ENCODE measurements around the gene VCL. TPM values are rescaled to one million over a fixed set of nuclear protein-coding genes. Genes with fewer than 3 reads are reported as not detected.

The VCL gene
- total and polyA plus RNA-seq, 2 of the 8 experiments (the other 6 are each of a cell fraction or from before 2014, with no cell fraction given): 119 to 377 TPM

DNA sequence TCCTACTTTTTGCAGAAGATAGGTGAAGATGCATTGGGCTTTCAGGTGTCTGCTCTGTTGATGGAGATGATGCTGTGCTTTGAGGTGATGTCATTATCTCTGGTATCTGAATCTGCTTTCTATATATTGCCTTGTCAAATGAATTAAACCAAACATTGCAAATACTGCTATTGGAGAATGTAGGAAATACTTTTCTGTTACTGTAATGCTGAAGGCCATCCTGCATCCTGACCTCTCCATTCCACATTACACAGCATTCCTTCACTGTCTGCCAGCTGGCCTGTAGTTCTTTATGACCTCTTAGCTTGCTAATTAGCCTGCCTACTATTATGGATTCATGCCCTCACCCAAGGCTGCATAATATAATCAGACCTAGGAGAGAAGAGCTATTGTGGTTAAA lies 73.2 kb downstream of the VCL start:
- no peak overlapping the region for H3K4me3 ChIP-seq (ENCODE audit: extremely low read depth in 1 of 4, insufficient read depth in 2 of 4, low read depth in 3 of 4, low read length in 4 of 4)
- H4K20me1 ChIP-seq (replicated peaks in 1 of 2; ENCODE audit: control insufficient read depth in 1 of 2, insufficient read depth in 2 of 2, low read length in 2 of 2): no peaks in the 10 kb centered on the region
- ChIA-PET CTCF (ENCODE audit: partially characterized antibody) (interaction anchor here (1.3 to 1.4 kb wide), 2 partner anchors 10 to 204 kb away, joined by 3 read pairs; no protein-coding TSS in a partner anchor), POLR2A (ENCODE audit: partially characterized antibody) (interaction anchor here (1.3 kb wide), 1 partner anchor 72 kb away, joined by 3 read pairs; no protein-coding TSS in a partner anchor)
- H2BK15ac ChIP-seq (ENCODE audit: low read length): no peak overlapping the region
- H3K9me3 ChIP-seq (ENCODE audit: insufficient read depth in 2 of 2, low read depth in 1 of 2, low read length in 1 of 2): no peaks in the 10 kb centered on the region
- no peak overlapping the region for H3K18ac ChIP-seq (ENCODE audit: extremely low read depth, low read length)
- H3K27me3 ChIP-seq (replicated peaks in 1 of 4; ENCODE audit: control insufficient read depth in 3 of 4, extremely low read depth in 1 of 4, insufficient read depth in 3 of 4, low read length in 3 of 4): no peaks in the 10 kb centered on the region
- no peak overlapping the region for H2AFZ ChIP-seq (ENCODE audit: low read length)
- no peaks in the 10 kb centered on the region for H3K23me2 ChIP-seq (ENCODE audit: low read depth, low read length)
- no peak overlapping the region for H4K8ac ChIP-seq (ENCODE audit: extremely low read depth, insufficient read depth, low read length)
- no peak overlapping the region for H4K5ac ChIP-seq (ENCODE audit: insufficient read length, low read depth, low read length)
- H3K79me2 ChIP-seq (ENCODE audit: control insufficient read depth in 1 of 2, insufficient read depth in 2 of 2, low read length in 2 of 2): peaks cover 0 to 49% of the 10 kb centered on the region in 2 experiments; a peak in 2 of 4 replicates
- H3K36me3 ChIP-seq (ENCODE audit: control insufficient read depth in 2 of 4, insufficient read depth in 4 of 4, low read length in 3 of 4): peaks cover 2 to 47% (median 19%) of the 10 kb centered on the region in 4 experiments
- H3K56ac ChIP-seq (replicated peaks; ENCODE audit: insufficient read length, low read depth, low read length): no peak overlapping the region
- DNase-seq (ENCODE audit: low read depth in 1 of 2, low spot score in 2 of 2) (no peak), FAIRE-seq (no peak)
- H2AK5ac ChIP-seq (ENCODE audit: low read depth, low read length): no peak overlapping the region
- H4K91ac ChIP-seq (replicated peaks; ENCODE audit: insufficient read length, low read length): no peak overlapping the region
- H3K4me2 ChIP-seq (ENCODE audit: insufficient read depth in 1 of 2, low read depth in 2 of 2, low read length in 2 of 2): no peak overlapping the region
- H3K79me1 ChIP-seq (ENCODE audit: low read depth, low read length): no peaks in the 10 kb centered on the region; the same call in 1 of the 2 replicates
- no peak overlapping the region for H3K14ac ChIP-seq (ENCODE audit: insufficient read length)
- H3K23ac ChIP-seq (ENCODE audit: insufficient read length): no peak overlapping the region
- peaks cover 0 to 3% (median 0%) of the 10 kb centered on the region in 4 experiments; a peak in 2 of 7 replicates for H3K4me1 ChIP-seq (replicated peaks in 1 of 4; ENCODE audit: control insufficient read depth in 3 of 4, insufficient read depth in 4 of 4, low read length in 3 of 4)
- no peak overlapping the region for H3K9ac ChIP-seq (replicated peaks in 1 of 4; ENCODE audit: extremely low read depth in 1 of 4, low read depth in 3 of 4, low read length in 3 of 4)
- H2BK20ac ChIP-seq (ENCODE audit: low read length): no peak overlapping the region
- H3K27ac ChIP-seq (ENCODE audit: low read depth, low read length): no peak overlapping the region
- no peak overlapping the region for H3K4ac ChIP-seq (replicated peaks; ENCODE audit: insufficient read length, low read depth, low read length)
- no peak overlapping the region for H2BK120ac ChIP-seq (replicated peaks; ENCODE audit: low read depth, low read length)
- H2BK5ac ChIP-seq (ENCODE audit: low read depth, low read length): no peak overlapping the region
- no peak overlapping the region for H2BK12ac ChIP-seq (ENCODE audit: low read depth, low read length)
- no peak for TF ChIP-seq GABPA (IDR thresholded peaks at IDR 0.05; ENCODE audit: borderline replicate concordance, insufficient read depth, low read length)
- TF ChIP-seq SP4 (IDR thresholded peaks at IDR 0.05; ENCODE audit: low read length): no peak
- TF ChIP-seq CREB1 (IDR thresholded peaks at IDR 0.05): no peak
- TF ChIP-seq CBX8 (IDR thresholded peaks at IDR 0.05; ENCODE audit: borderline replicate concordance, low read depth, low read length): no peak
- no peak for TF ChIP-seq TEAD4 (IDR thresholded peaks at IDR 0.05; ENCODE audit: low read depth, low read length)
- TF ChIP-seq EZH2 (IDR thresholded peaks at IDR 0.05; ENCODE audit: low read depth, low read length, severe bottlenecking): no peak
- TF ChIP-seq CTBP2 (IDR thresholded peaks at IDR 0.05; ENCODE audit: borderline replicate concordance, insufficient read depth, insufficient read length, low read length): no peak
- TF ChIP-seq, protein P1, sequence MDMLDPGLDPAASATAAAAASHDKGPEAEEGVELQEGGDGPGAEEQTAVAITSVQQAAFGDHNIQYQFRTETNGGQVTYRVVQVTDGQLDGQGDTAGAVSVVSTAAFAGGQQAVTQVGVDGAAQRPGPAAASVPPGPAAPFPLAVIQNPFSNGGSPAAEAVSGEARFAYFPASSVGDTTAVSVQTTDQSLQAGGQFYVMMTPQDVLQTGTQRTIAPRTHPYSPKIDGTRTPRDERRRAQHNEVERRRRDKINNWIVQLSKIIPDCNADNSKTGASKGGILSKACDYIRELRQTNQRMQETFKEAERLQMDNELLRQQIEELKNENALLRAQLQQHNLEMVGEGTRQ (IDR thresholded peaks at IDR 0.05; ENCODE audit: low read length): no peak

All from H1 (cell line).